ENCODE measurements around the gene ITGAL. TPM values are rescaled to one million over a fixed set of nuclear protein-coding genes. Genes with fewer than 3 reads are reported as not detected.

Gene ITGAL
- total and polyA plus RNA-seq, 2 donors (not counting 3 experiments of a cell fraction or from before 2014, with no cell fraction given) = not detected

DNA sequence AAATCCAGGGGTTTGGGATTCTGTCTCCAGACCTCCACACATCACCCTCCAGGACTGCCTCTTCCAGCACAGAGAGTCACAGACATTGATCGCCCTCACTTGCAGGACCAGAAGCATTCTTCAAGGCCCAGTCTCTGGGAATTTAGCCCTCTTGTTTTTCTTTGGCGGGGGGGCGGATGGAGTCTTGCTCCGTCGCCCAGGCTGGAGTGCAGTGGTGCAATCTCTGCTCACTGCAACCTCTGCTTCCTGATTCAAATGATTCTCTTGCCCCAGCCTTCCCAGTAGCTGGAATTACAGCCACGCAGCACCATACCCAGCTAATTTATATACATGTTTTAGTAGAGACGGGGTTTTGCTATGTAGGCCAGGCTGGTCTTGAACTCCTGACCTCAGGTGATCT lies 8.5 kb upstream of the ITGAL start:
- no peak overlapping the region for H3K4me2 ChIP-seq (ENCODE audit: insufficient read depth, low read length)
- CTCF ChIA-PET = no interaction called here
- no peaks in the 10 kb centered on the region for H3K27me3 ChIP-seq (ENCODE audit: control insufficient read depth in 2 of 2, insufficient read depth in 2 of 2, low read length in 2 of 2)
- intact Hi-C loops (cut with micrococcal nuclease) (no loop called here), dilution Hi-C loops (cut with MboI; ENCODE audit: extremely low pct_ligation_motif_present, low sequenced_read_pairs) (no loop called here)
- no peak for TF ChIP-seq GATA2 (IDR thresholded peaks at IDR 0.05; ENCODE audit: insufficient read depth, insufficient read length, low read depth, low read length)
- TF ChIP-seq MYC (IDR thresholded peaks at IDR 0.05; ENCODE audit: low read depth, low read length) = no peak
- TF ChIP-seq FOS (IDR thresholded peaks at IDR 0.05; ENCODE audit: borderline replicate concordance, insufficient read depth, low read length) = no peak
- TF ChIP-seq POLR2AphosphoS5 (IDR thresholded peaks at IDR 0.05; ENCODE audit: insufficient read depth, low read depth, low read length) = no peak
- no peak for TF ChIP-seq EZH2 (IDR thresholded peaks at IDR 0.05; ENCODE audit: borderline replicate concordance, low read depth, low read length, severe bottlenecking)
- TF ChIP-seq POLR2A (IDR thresholded peaks at IDR 0.05; ENCODE audit: low read depth, low read length) = no peak
- TF ChIP-seq, protein P1, sequence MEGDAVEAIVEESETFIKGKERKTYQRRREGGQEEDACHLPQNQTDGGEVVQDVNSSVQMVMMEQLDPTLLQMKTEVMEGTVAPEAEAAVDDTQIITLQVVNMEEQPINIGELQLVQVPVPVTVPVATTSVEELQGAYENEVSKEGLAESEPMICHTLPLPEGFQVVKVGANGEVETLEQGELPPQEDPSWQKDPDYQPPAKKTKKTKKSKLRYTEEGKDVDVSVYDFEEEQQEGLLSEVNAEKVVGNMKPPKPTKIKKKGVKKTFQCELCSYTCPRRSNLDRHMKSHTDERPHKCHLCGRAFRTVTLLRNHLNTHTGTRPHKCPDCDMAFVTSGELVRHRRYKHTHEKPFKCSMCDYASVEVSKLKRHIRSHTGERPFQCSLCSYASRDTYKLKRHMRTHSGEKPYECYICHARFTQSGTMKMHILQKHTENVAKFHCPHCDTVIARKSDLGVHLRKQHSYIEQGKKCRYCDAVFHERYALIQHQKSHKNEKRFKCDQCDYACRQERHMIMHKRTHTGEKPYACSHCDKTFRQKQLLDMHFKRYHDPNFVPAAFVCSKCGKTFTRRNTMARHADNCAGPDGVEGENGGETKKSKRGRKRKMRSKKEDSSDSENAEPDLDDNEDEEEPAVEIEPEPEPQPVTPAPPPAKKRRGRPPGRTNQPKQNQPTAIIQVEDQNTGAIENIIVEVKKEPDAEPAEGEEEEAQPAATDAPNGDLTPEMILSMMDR (IDR thresholded peaks at IDR 0.05; ENCODE audit: extremely low read depth in 1 of 2, insufficient read depth in 1 of 2, low read depth in 1 of 2, low read length in 2 of 2) = no peak
- no peak for TF ChIP-seq MAX (IDR thresholded peaks at IDR 0.05; ENCODE audit: insufficient read depth, insufficient read length)
- TF ChIP-seq JUN (IDR thresholded peaks at IDR 0.05; ENCODE audit: borderline replicate concordance, insufficient read depth, insufficient read length, low read depth) = no peak
- no TSS peak for BruUV-seq (replicated peaks)
- no peak overlapping the region for H2AFZ ChIP-seq (ENCODE audit: low read depth, low read length)
- H3K36me3 ChIP-seq (ENCODE audit: control insufficient read depth in 2 of 2, extremely low read depth in 1 of 2, insufficient read depth in 2 of 2, low read length in 2 of 2) = no peaks in the 10 kb centered on the region
- no peak overlapping the region for H3K9ac ChIP-seq (replicated peaks; ENCODE audit: extremely low read depth, insufficient read depth, low read length)
- H3K27ac ChIP-seq (ENCODE audit: insufficient read depth, low read depth, low read length) = no peak overlapping the region
- H3K79me2 ChIP-seq (ENCODE audit: control insufficient read depth, insufficient read depth, low read length) = no peaks in the 10 kb centered on the region
- POLR2A ChIA-PET = interaction anchor here (0.5 kb wide), 1 partner anchor 123 kb away, joined by 4 read pairs; no protein-coding TSS in a partner anchor
- no peaks in the 10 kb centered on the region for H3K9me1 ChIP-seq (replicated peaks; ENCODE audit: control insufficient read depth, extremely low read depth, insufficient read depth, low read length)
- DNase-seq (ENCODE audit: low read depth, low spot score) = no peak
- H3K4me1 ChIP-seq (ENCODE audit: control insufficient read depth, extremely low read depth, insufficient read depth, low read length) = no peaks in the 10 kb centered on the region
- H4K20me1 ChIP-seq (replicated peaks; ENCODE audit: control insufficient read depth, extremely low read depth, insufficient read depth, low read length) = no peaks in the 10 kb centered on the region
- no peak for FAIRE-seq
- H3K9me3 ChIP-seq (replicated peaks; ENCODE audit: control insufficient read depth, insufficient read depth, low read length) = no peaks in the 10 kb centered on the region
- no peak overlapping the region for H3K4me3 ChIP-seq (replicated peaks in 1 of 3; ENCODE audit: insufficient read depth in 1 of 3, low read depth in 1 of 3, low read length in 3 of 3)

All from endothelial cell of umbilical vein (primary cell).